ENCODE results near the gene ADGRV1.

Gene ADGRV1

DNA sequence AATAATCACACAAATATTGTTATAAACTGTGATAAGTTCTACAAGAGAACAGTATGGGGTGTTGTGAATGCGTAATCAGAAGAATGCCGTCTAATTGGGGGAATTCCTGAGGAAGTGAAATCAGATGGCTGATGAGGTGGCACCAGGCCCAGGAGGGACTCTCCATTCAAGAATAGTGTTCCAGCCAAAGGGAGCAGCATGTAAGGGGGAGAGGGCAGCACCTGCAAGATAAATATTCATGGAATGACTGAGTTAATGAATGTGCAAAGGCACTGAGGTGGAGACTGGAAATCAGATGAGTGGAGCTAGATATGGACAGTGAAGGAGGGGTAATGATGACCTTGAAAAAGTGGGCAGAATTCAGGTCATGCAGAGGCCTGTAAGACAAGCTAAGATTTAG, 574.0 kb downstream of the ADGRV1 start:
- no peak for TF ChIP-seq EZH2phosphoT487 (IDR thresholded peaks at IDR 0.05; ENCODE audit: borderline replicate concordance, low read length)
- no peak for TF ChIP-seq CTCF (IDR thresholded peaks at IDR 0.05; ENCODE audit: low read depth, low read length, poor library complexity, severe bottlenecking)
- no peak overlapping the region for H3K27ac ChIP-seq (ENCODE audit: low read depth, low read length)
- no peaks in the 10 kb centered on the region for H3K9me3 ChIP-seq (ENCODE audit: control insufficient read depth, insufficient read depth, low read length)
- no peak overlapping the region for H3K4me2 ChIP-seq (ENCODE audit: low read length)
- H3K27me3 ChIP-seq (ENCODE audit: control insufficient read depth, low read length), result 0 out of 2 replicates have a peak, but pooled peaks cover 2% of the 10 kb centered on the region
- H3K79me2 ChIP-seq (ENCODE audit: control insufficient read depth, low read length), result no peaks in the 10 kb centered on the region
- no peaks in the 10 kb centered on the region; the same call in 1 of the 2 replicates for H3K9me2 ChIP-seq (replicated peaks; ENCODE audit: control insufficient read depth, low read length)
- no peak overlapping the region for H3K4me3 ChIP-seq (ENCODE audit: low read length)
- H3K36me3 ChIP-seq (ENCODE audit: control insufficient read depth, low read length), result no peaks in the 10 kb centered on the region
- no peaks in the 10 kb centered on the region for H4K20me1 ChIP-seq (ENCODE audit: control insufficient read depth, insufficient read depth, low read depth, low read length)
- H3K4me1 ChIP-seq (ENCODE audit: control insufficient read depth, low read length), result no peaks in the 10 kb centered on the region
- no peaks in the 10 kb centered on the region for H3F3A ChIP-seq (ENCODE audit: control insufficient read depth, insufficient read depth)

DNA sequence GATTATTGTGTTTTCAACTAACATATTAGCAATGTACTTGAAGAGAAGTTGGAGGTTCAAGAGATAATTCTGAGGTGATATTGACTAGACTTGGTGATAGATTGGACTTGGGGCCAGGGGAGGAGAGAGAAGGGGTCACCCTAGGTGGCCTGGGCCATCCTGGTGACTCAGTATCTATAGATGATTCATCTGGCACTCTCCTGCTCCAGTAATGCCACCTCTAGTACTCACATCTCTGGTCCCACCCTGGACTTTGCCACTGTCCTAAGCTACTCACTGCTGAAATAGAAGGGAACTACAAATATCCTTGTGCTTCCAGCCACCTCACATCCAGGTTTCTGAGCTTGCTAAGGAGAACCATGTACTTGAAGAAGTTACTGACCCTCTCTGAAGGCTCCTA, 574.6 kb downstream of the ADGRV1 start:
- Histone ChIP-seq H3K4me1 (ENCODE audit: control insufficient read depth, low read length) (no peaks in the 10 kb centered on the region), H4K20me1 (ENCODE audit: control insufficient read depth, insufficient read depth, low read depth, low read length) (no peaks in the 10 kb centered on the region), H3K27ac (ENCODE audit: low read depth, low read length) (no peak overlapping the region), H3K9me2 (replicated peaks; ENCODE audit: control insufficient read depth, low read length) (no peaks in the 10 kb centered on the region; the same call in 1 of the 2 replicates), H3F3A (ENCODE audit: control insufficient read depth, insufficient read depth) (no peaks in the 10 kb centered on the region), H3K4me3 (ENCODE audit: low read length) (no peak overlapping the region), H3K36me3 (ENCODE audit: control insufficient read depth, low read length) (no peaks in the 10 kb centered on the region), H3K79me2 (ENCODE audit: control insufficient read depth, low read length) (no peaks in the 10 kb centered on the region), H3K27me3 (ENCODE audit: control insufficient read depth, low read length) (no peaks in the 10 kb centered on the region), H3K9me3 (ENCODE audit: control insufficient read depth, insufficient read depth, low read length) (no peaks in the 10 kb centered on the region), H3K4me2 (ENCODE audit: low read length) (no peak overlapping the region)
- no peak for TF ChIP-seq CTCF (IDR thresholded peaks at IDR 0.05; ENCODE audit: low read depth, low read length, poor library complexity, severe bottlenecking)
- no peak for TF ChIP-seq EZH2phosphoT487 (IDR thresholded peaks at IDR 0.05; ENCODE audit: borderline replicate concordance, low read length)

- no peaks in the 10 kb centered on the region for H3F3A ChIP-seq (ENCODE audit: control insufficient read depth, insufficient read depth)
- H3K4me3 ChIP-seq (ENCODE audit: low read length), result no peak overlapping the region
- no peaks in the 10 kb centered on the region for H3K79me2 ChIP-seq (ENCODE audit: control insufficient read depth, low read length)
- TF ChIP-seq EZH2phosphoT487 (IDR thresholded peaks at IDR 0.05; ENCODE audit: borderline replicate concordance, low read length) (no peak), CTCF (IDR thresholded peaks at IDR 0.05; ENCODE audit: low read depth, low read length, poor library complexity, severe bottlenecking) (no peak)
- H4K20me1 ChIP-seq (ENCODE audit: control insufficient read depth, insufficient read depth, low read depth, low read length), result no peaks in the 10 kb centered on the region
- H3K9me2 ChIP-seq (replicated peaks; ENCODE audit: control insufficient read depth, low read length), result no peaks in the 10 kb centered on the region; the same call in 1 of the 2 replicates
- H3K4me2 ChIP-seq (ENCODE audit: low read length), result no peak overlapping the region
- no peaks in the 10 kb centered on the region for H3K27me3 ChIP-seq (ENCODE audit: control insufficient read depth, low read length)
- no peaks in the 10 kb centered on the region for H3K9me3 ChIP-seq (ENCODE audit: control insufficient read depth, insufficient read depth, low read length)
- no peak overlapping the region for H3K27ac ChIP-seq (ENCODE audit: low read depth, low read length)
- no peaks in the 10 kb centered on the region for H3K36me3 ChIP-seq (ENCODE audit: control insufficient read depth, low read length)
- H3K4me1 ChIP-seq (ENCODE audit: control insufficient read depth, low read length), result no peaks in the 10 kb centered on the region
Measured at GRCh38 chr5:91135475-91136248, 577.1 kb downstream of the ADGRV1 start.

Data from DOHH2 (cell line).